ENCODE results near the gene RCAN3.

DNA sequence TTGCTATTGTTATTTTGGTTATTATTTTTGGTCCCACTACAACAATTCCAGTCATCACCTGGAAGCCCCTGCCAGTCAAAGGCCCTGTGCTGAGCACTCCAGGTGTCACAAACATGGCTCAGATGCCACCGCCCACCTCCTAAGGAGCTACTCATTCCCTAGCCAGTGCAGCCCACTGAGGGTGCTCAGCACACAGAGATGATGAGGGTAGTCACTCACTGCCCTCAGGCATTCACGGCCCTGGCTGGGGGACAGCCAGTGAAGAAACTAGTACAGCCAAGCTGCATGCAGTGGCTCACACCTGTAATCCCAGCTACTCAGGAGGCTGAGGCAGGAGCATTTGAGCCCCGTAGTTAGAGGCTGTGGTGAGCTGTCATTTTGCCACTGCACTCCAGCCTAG, 44.8 kb upstream of the RCAN3 start:
- TF ChIP-seq, protein P1, sequence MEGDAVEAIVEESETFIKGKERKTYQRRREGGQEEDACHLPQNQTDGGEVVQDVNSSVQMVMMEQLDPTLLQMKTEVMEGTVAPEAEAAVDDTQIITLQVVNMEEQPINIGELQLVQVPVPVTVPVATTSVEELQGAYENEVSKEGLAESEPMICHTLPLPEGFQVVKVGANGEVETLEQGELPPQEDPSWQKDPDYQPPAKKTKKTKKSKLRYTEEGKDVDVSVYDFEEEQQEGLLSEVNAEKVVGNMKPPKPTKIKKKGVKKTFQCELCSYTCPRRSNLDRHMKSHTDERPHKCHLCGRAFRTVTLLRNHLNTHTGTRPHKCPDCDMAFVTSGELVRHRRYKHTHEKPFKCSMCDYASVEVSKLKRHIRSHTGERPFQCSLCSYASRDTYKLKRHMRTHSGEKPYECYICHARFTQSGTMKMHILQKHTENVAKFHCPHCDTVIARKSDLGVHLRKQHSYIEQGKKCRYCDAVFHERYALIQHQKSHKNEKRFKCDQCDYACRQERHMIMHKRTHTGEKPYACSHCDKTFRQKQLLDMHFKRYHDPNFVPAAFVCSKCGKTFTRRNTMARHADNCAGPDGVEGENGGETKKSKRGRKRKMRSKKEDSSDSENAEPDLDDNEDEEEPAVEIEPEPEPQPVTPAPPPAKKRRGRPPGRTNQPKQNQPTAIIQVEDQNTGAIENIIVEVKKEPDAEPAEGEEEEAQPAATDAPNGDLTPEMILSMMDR (IDR thresholded peaks at IDR 0.05; ENCODE audit: low read length): no peak
- TF ChIP-seq EZH2 (optimal IDR thresholded peaks at IDR 0.05; ENCODE audit: low read depth, low read length): no peak

Data from MM.1S (cell line).